K562 (cell line): ENCODE data around the gene HDGFL2. TPM values are rescaled to one million over a fixed set of nuclear protein-coding genes. Genes with fewer than 3 reads are reported as not detected.

Experiments used
- CTBP1 ChIP-seq: fragments of 450-650 bp; IDR thresholded peaks from 2 replicates; pipeline ENCODE4 v1.6.1; 2016; ENCODE audit warnings: borderline replicate concordance
- DPF2 ChIP-seq: fragments of 450-650 bp; IDR thresholded peaks from 2 replicates; pipeline ENCODE4 v1.6.1; 2016
- EGR1 ChIP-seq: fragments of 450-650 bp; conservative IDR thresholded peaks from 2 replicates; pipeline ENCODE4 v1.6.1; 2017; ENCODE audit warnings: mild to moderate bottlenecking
- MBD2 ChIP-seq: sonication (generic); IDR thresholded peaks from 2 replicates; pipeline ENCODE4 v1.6.1; 2016; ENCODE audit warnings: low read depth, borderline replicate concordance
- PRDM10 ChIP-seq: fragments of 450-650 bp; IDR thresholded peaks from 2 replicates; pipeline ENCODE4 v1.6.1; 2018; ENCODE audit not compliant: partially characterized antibody
- TEAD4 ChIP-seq, 2 experiments: sonication (generic) in 1 of 2; formaldehyde crosslinking in 1 of 2; IDR thresholded peaks; 2 replicates each; pipeline versions ENCODE4 v1.6.1 to v1.8.0; 2012 to 2022; ENCODE audit warnings: borderline replicate concordance in 1 of 2, inconsistent platforms in 1 of 2, low read length in 1 of 2, mild to moderate bottlenecking in 1 of 2, missing genetic modification reagents in 1 of 2
- USF1 ChIP-seq: sonication (generic); formaldehyde crosslinking; IDR thresholded peaks from 2 replicates; pipeline ENCODE4 v1.9.0; 2022; ENCODE audit warnings: mild to moderate bottlenecking, missing genetic modification reagents
- ZBTB7A ChIP-seq: IDR thresholded peaks from 2 replicates; pipeline ENCODE4 v1.6.1; 2011; ENCODE audit warnings: low read depth, mild to moderate bottlenecking, low read length, moderate library complexity, borderline replicate concordance; ENCODE audit not compliant: control insufficient read depth
- ZMIZ1 ChIP-seq, 2 experiments: fragments of 150-350 bp in 1 of 2; IDR thresholded peaks; 2 replicates each; pipeline ENCODE4 v1.6.1; 2012 to 2016; ENCODE audit warnings: low read depth in 2 of 2, low read length in 2 of 2, mild to moderate bottlenecking in 1 of 2, moderate library complexity in 1 of 2
- ZNF316 ChIP-seq: fragments of 450-650 bp; IDR thresholded peaks from 2 replicates; pipeline ENCODE4 v1.6.1; 2016
- ZNF592 ChIP-seq: fragments of 450-650 bp; IDR thresholded peaks from 2 replicates; pipeline ENCODE4 v1.6.1; 2017; ENCODE audit warnings: antibody characterized with exemption, mild to moderate bottlenecking
- ZNF699 ChIP-seq: fragments of 250-450 bp; sonication (Bioruptor Pico); IDR thresholded peaks from 2 replicates; pipeline ENCODE4 v1.8.0; 2021; ENCODE audit warnings: mild to moderate bottlenecking, moderate library complexity; ENCODE audit not compliant: insufficient replicate concordance
- polyA plus RNA-seq, 8 experiments: library from polyadenylated mRNA; depleted of rRNA in 4 of 8; stranded (reverse) in 5 of 8; unstranded in 3 of 8; fragments of >200 nt; fragmentation: Nextera tagmentation in 2 of 8; fragmentation: Illumina TruSeq in 1 of 8; extraction: Ambion mirVana in 2 of 8; extraction: Trizol in 1 of 8; gene quantifications; 2 replicates each; pipeline versions ENCODE4 v1.2.1 to v1.2.3, GENCODE V29; 2011 to 2014; ENCODE audit warnings: inconsistent platforms in 1 of 8, missing spikeins in 1 of 8
- total RNA-seq, 7 experiments: library from RNA; depleted of rRNA in 6 of 7; stranded (reverse); fragments of >200 nt in 6 of 7; fragmentation: Illumina TruSeq in 2 of 7; extraction: Trizol in 2 of 7; gene quantifications; 2 replicates each; pipeline versions ENCODE4 v1.2.1 to v1.2.3, GENCODE V29; 2011 to 2021; ENCODE audit warnings: low replicate concordance in 1 of 7

HDGFL2 gene
- total and polyA plus RNA-seq, 9 of the 15 experiments (the other 6 are each of a cell fraction or from before 2014, with no cell fraction given) = 0.13 to 61.7 (median 16.0) TPM

GRCh38 chr19:4454747-4455718, 17.1 kb upstream of the HDGFL2 start (continued):
- TF ChIP-seq ZMIZ1 (IDR thresholded peaks at IDR 0.05; ENCODE audit: low read depth in 2 of 2, low read length in 2 of 2) (0 out of 4 replicates have a peak, but pooled peaks of 1 of the 2 experiments have one; percentile 51), ZNF699 (CRISPR knock-in tag) (no peak), TEAD4 (IDR thresholded peaks at IDR 0.05; ENCODE audit: low read length) (peak; percentile 33; the same call in 1 of the 2 replicates), TEAD4 (CRISPR knock-in tag; IDR thresholded peaks at IDR 0.05; ENCODE audit: borderline replicate concordance) (no peak), PRDM10 (peak; percentile 79), CTBP1 (peak; percentile 31; the same call in 1 of the 2 replicates), MBD2 (peak; percentile 52; the same call in 1 of the 2 replicates), DPF2 (peak; percentile 90), ZBTB7A (peak; percentile 63; the same call in 1 of the 2 replicates), ZNF592 (peak; percentile 20; the same call in 1 of the 2 replicates), EGR1 (peak; percentile 62), USF1 (CRISPR knock-in tag) (0 out of 2 replicates have a peak, but pooled peaks have one; percentile 5), ZNF316 (peak; percentile 28; the same call in 1 of the 2 replicates)
